Measurements from ENCODE around the gene MUC21.

The MUC21 gene

GRCh38 chr6:30979141-30979540 lies 4.4 kb upstream of the MUC21 start:
- TF ChIP-seq, protein P1, sequence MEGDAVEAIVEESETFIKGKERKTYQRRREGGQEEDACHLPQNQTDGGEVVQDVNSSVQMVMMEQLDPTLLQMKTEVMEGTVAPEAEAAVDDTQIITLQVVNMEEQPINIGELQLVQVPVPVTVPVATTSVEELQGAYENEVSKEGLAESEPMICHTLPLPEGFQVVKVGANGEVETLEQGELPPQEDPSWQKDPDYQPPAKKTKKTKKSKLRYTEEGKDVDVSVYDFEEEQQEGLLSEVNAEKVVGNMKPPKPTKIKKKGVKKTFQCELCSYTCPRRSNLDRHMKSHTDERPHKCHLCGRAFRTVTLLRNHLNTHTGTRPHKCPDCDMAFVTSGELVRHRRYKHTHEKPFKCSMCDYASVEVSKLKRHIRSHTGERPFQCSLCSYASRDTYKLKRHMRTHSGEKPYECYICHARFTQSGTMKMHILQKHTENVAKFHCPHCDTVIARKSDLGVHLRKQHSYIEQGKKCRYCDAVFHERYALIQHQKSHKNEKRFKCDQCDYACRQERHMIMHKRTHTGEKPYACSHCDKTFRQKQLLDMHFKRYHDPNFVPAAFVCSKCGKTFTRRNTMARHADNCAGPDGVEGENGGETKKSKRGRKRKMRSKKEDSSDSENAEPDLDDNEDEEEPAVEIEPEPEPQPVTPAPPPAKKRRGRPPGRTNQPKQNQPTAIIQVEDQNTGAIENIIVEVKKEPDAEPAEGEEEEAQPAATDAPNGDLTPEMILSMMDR (IDR thresholded peaks at IDR 0.05; ENCODE audit: low read length, missing control alignments) = no peak
- no peak for DNase-seq (ENCODE audit: low read depth)

DNA sequence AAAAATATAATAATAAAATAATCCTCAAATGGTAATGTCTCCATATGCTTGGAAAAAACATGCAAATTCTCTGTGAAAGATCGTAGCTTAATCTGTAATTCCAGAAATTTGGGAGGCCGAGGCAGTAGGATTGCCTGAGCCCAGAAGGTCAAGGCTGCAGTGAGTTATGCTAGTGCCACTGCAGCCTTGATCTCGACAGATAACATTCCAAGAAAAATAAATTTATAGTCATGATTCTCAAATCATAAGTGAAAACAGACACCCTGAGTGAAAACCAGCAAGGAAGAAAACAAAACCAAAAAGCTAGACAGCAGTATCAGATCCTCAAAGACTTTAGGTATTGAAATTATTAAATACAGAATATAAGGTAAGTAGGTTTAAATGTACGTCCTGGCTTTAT lies 3.8 kb upstream of the MUC21 start:
- TF ChIP-seq, protein P1 (IDR thresholded peaks at IDR 0.05; ENCODE audit: low read length, missing control alignments) = no peak
- H3K4me3 ChIP-seq (replicated peaks; ENCODE audit: low read depth, low read length) = no peak overlapping the region
- no peak for DNase-seq (ENCODE audit: low read depth)

More at GRCh38 chr6:30979141-30979540, 4.4 kb upstream of the MUC21 start:
- no peak overlapping the region for H3K4me3 ChIP-seq (replicated peaks; ENCODE audit: low read depth, low read length)

DNA sequence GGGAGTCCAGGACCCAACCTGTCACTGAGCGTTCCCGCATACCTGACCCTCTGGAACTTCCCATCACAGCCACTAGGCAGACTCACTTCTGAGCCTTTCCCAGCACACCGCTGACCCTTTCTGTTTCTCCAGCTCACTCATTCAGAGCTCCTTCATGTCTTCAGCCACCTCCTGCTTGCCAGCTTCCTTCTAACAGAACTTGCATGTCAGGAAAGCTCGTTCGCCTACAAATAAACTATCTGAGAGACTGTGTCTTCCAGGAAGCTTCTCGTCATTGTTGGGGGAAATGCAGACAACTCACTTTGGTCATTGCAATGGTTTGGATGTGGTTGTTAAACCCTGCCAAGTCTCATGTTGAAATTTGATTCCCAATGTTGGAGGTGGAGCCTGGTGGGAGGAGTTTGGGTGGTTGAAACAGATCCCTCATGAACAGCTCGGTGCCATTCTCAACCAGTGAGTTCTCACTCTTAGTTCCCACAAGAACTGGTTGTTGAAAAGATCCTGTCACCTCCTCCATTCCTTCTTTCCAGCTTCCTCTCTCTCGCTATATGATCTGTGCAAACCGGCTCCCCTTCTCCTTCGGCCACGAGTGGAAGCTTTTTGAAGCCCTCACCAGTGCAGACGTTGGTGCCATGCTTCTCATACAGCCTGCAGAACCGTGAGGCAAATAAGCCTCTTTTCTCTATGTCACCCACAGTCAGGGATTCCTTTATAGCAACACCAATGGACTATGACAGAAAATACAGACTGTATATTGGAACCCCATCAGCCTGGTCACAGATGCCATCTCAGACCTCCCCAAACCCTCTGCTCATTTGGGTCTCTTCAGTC lies 1.4 kb upstream of the MUC21 start:
- DNase-seq (ENCODE audit: low read depth) = peak; percentile 79
- H3K4me3 ChIP-seq (replicated peaks; ENCODE audit: low read depth, low read length) = peak overlapping the region; percentile 40
- TF ChIP-seq, protein P1 (IDR thresholded peaks at IDR 0.05; ENCODE audit: low read length, missing control alignments) = peak; percentile 42

DNA sequence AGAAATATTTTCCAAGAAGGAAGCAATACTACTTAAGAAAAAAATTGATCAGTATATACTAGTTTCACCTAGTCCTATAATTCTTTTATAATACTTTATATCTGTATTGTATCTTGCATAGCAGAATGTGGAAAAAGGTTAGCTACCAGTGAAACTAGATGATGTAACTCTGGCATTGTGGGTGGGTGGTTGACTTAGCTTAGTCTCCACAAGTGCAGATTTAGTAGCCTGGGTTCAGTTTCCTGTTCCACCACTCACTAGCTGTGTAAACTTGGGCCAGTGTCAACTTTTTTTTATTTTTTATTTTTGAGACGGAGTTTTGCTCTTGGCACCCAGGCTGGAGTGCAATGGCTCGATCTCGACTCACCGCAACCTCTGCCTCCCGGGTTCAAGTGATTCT lies 2.0 kb downstream of the MUC21 start:
- DNase-seq (ENCODE audit: low read depth) = no peak
- TF ChIP-seq, protein P1 (IDR thresholded peaks at IDR 0.05; ENCODE audit: low read length, missing control alignments) = no peak
- no peak overlapping the region for H3K4me3 ChIP-seq (replicated peaks; ENCODE audit: low read depth, low read length)

DNA sequence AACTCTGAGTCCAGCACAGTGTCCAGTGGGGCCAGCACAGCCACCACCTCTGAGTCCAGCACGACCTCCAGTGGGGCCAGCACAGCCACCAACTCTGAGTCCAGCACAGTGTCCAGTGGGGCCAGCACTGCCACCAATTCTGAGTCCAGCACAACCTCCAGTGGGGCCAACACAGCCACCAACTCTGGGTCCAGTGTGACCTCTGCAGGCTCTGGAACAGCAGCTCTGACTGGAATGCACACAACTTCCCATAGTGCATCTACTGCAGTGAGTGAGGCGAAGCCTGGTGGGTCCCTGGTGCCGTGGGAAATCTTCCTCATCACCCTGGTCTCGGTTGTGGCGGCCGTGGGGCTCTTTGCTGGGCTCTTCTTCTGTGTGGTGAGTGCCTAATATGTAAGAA lies 3.8 kb downstream of the MUC21 start:
- TF ChIP-seq, protein P1 (IDR thresholded peaks at IDR 0.05; ENCODE audit: low read length, missing control alignments) = no peak
- no peak for DNase-seq (ENCODE audit: low read depth)
- no peak overlapping the region for H3K4me3 ChIP-seq (replicated peaks; ENCODE audit: low read depth, low read length)

DNA sequence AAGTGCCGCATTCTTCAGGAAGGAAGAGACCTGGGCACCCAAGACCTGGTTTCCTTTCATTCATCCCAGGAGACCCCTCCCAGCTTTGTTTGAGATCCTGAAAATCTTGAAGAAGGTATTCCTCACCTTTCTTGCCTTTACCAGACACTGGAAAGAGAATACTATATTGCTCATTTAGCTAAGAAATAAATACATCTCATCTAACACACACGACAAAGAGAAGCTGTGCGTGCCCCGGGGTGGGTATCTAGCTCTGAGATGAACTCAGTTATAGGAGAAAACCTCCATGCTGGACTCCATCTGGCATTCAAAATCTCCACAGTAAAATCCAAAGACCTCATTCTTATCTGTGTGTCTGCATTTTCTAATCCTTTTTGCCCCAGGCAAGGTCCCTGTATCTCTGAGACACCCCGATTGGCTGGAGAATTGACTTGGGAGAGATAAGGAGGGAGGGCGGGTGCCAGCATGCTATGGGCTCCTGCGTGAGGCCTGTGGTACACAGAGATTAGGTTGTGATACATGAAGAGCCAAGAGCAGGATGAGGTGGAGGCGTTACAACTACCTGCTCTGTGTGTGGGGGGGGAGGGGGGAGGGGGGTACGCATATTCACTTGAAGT lies 4.8 kb downstream of the MUC21 start:
- DNase-seq (ENCODE audit: low read depth) = no peak
- TF ChIP-seq, protein P1 (IDR thresholded peaks at IDR 0.05; ENCODE audit: low read length, missing control alignments) = no peak
- H3K4me3 ChIP-seq (replicated peaks; ENCODE audit: low read depth, low read length) = no peak overlapping the region

Data from fibroblast of pulmonary artery (primary cell).